ENCODE data around the gene CCDC51.

DNA sequence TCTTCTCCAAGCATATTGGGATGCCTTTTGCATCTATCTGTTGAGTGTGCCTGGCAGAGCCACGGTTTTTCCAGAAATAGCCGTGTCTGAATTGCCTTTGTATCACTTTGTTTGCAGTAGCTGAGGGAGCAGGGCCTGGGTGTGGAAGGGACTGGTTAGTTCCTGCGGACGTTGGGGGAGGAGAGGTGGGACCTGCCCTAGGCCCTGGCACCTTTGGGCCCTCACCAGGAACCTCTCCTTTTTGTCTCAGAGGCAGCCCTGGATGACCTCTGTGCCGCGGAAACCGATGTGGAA is 25.3 kb upstream of the CCDC51 start:
- no peak for TF ChIP-seq RBBP5 (IDR thresholded peaks at IDR 0.05; ENCODE audit: borderline replicate concordance, insufficient read depth, low read length, poor library complexity, severe bottlenecking)
- TF ChIP-seq CHD4 (IDR thresholded peaks at IDR 0.05; ENCODE audit: insufficient read depth, insufficient replicate concordance, low read depth, low read length, poor library complexity, severe bottlenecking): no peak

All from K562 (cell line).